Endothelial cell of umbilical vein (primary cell): ENCODE results near the gene SLC28A2. TPM values are rescaled to one million over a fixed set of nuclear protein-coding genes. Genes with fewer than 3 reads are reported as not detected.

Experiments
- Bru-seq: library from RNA; stranded (reverse); fragments of 400-500 nt; gene quantifications from one replicate; lab custom pipeline; 2021; lab: Mats Ljungman, UMichigan
- BruChase-seq, 2 experiments: library from RNA; stranded (reverse); fragments of 400-500 nt; gene quantifications; one replicate each; lab custom pipeline; 2021; lab: Mats Ljungman, UMichigan
- BruUV-seq: library from RNA; stranded (reverse); fragments of 400-500 nt; replicated peaks from 2 replicates; lab custom pipeline; 2021; lab: Mats Ljungman, UMichigan
- CTCF ChIA-PET: fragments of 300-600, 350-600 bp; sonication (Branson Sonifier 250); formaldehyde crosslinking; loops from one replicate; lab custom pipeline; 2021; ENCODE audit warnings: antibody characterized with exemption, inconsistent platforms; lab: Charles Lee
- POLR2A ChIA-PET: fragments of 300-600, 350-600 bp; sonication (Branson Sonifier 250); formaldehyde crosslinking; loops from one replicate; lab custom pipeline; 2021; ENCODE audit warnings: antibody characterized with exemption, inconsistent platforms; lab: Charles Lee
- DNase-seq: peaks from one replicate; pipeline ENCODE4 v3.0.0-alpha.2; 2011; ENCODE audit warnings: low read depth, low spot score
- FAIRE-seq: peaks from 2 replicates; lab custom pipeline; 2011; peaks lifted over from hg19 to GRCh38; lab: Jason Lieb, UNC
- H2AFZ ChIP-seq: 2 replicates; pipeline ENCODE4 v1.6.0; 2012; ENCODE audit warnings: low read depth, low read length, control low read depth, inconsistent platforms
- H3K27ac ChIP-seq: 2 replicates; pipeline ENCODE4 v1.5.1; 2011; ENCODE audit warnings: low read depth, mild to moderate bottlenecking, control low read depth, low read length, moderate library complexity; ENCODE audit not compliant: insufficient read depth
- H3K27me3 ChIP-seq, 2 experiments: 2 replicates each; pipeline versions ENCODE4 v1.6.0 to v1.6.1; 2011; ENCODE audit warnings: low read length in 2 of 2, mixed read lengths in 1 of 2; ENCODE audit not compliant: control insufficient read depth in 2 of 2, insufficient read depth in 2 of 2
- H3K36me3 ChIP-seq, 2 experiments: 2 replicates in 1 of 2; 3 replicates in 1 of 2; pipeline ENCODE4 v1.5.1; 2011; ENCODE audit warnings: low read length in 2 of 2, mild to moderate bottlenecking in 1 of 2, moderate library complexity in 1 of 2; ENCODE audit not compliant: control insufficient read depth in 2 of 2, insufficient read depth in 2 of 2; ENCODE audit errors: extremely low read depth in 1 of 2
- H3K4me1 ChIP-seq: 3 replicates; pipeline ENCODE4 v1.5.1; 2011; ENCODE audit warnings: mild to moderate bottlenecking, low read length; ENCODE audit not compliant: control insufficient read depth, insufficient read depth; ENCODE audit errors: extremely low read depth
- H3K4me2 ChIP-seq: 2 replicates; pipeline ENCODE4 v1.6.1; 2011; ENCODE audit warnings: low read length, control low read depth, mixed read lengths; ENCODE audit not compliant: insufficient read depth
- H3K4me3 ChIP-seq, 3 experiments: fragments of 200-600 bp in 1 of 3; sonication (generic), shearing (Covaris generic) in 1 of 3; replicated peaks in 1 of 3; 2 replicates each; pipeline ENCODE4 v1.5.1; 2011 to 2016; ENCODE audit warnings: control low read depth in 3 of 3, low read length in 3 of 3, mild to moderate bottlenecking in 2 of 3, inconsistent platforms in 1 of 3, low read depth in 1 of 3, moderate library complexity in 1 of 3; ENCODE audit not compliant: insufficient read depth in 1 of 3
- H3K79me2 ChIP-seq: 2 replicates; pipeline ENCODE4 v1.6.0; 2012; ENCODE audit warnings: low read length, inconsistent platforms; ENCODE audit not compliant: control insufficient read depth, insufficient read depth
- H3K9ac ChIP-seq: replicated peaks from 2 replicates; pipeline ENCODE3; 2011; ENCODE audit warnings: low read length, control low read depth; ENCODE audit not compliant: insufficient read depth; ENCODE audit errors: extremely low read depth
- H3K9me1 ChIP-seq: replicated peaks from 3 replicates; pipeline ENCODE4 v1.6.0; 2011; ENCODE audit warnings: mild to moderate bottlenecking, low read length; ENCODE audit not compliant: control insufficient read depth, insufficient read depth; ENCODE audit errors: extremely low read depth
- H3K9me3 ChIP-seq: replicated peaks from 2 replicates; pipeline ENCODE4 v1.5.1; 2012; ENCODE audit warnings: low read length, inconsistent platforms; ENCODE audit not compliant: control insufficient read depth, insufficient read depth
- H4K20me1 ChIP-seq: replicated peaks from 2 replicates; pipeline ENCODE3; 2011; ENCODE audit warnings: mild to moderate bottlenecking, low read length; ENCODE audit not compliant: control insufficient read depth, insufficient read depth; ENCODE audit errors: extremely low read depth
- FOS ChIP-seq: IDR thresholded peaks from 2 replicates; pipeline ENCODE4 v1.6.1; 2011; ENCODE audit warnings: mild to moderate bottlenecking, low read length, moderate library complexity, borderline replicate concordance; ENCODE audit not compliant: insufficient read depth
- JUN ChIP-seq: IDR thresholded peaks from 2 replicates; pipeline ENCODE4 v1.6.1; 2011; ENCODE audit warnings: borderline replicate concordance, low read depth; ENCODE audit not compliant: insufficient read length, insufficient read depth
- MYC ChIP-seq: IDR thresholded peaks from one replicate; pipeline ENCODE4 v1.6.1; 2011; ENCODE audit warnings: mild to moderate bottlenecking, low read depth, low read length
- POLR2A ChIP-seq: IDR thresholded peaks from 2 replicates; pipeline ENCODE4 v1.6.1; 2012; ENCODE audit warnings: low read depth, mild to moderate bottlenecking, control low read depth, low read length
- POLR2AphosphoS5 ChIP-seq: IDR thresholded peaks from 2 replicates; pipeline ENCODE4 v1.6.1; 2012; ENCODE audit warnings: low read depth, mild to moderate bottlenecking, control low read depth, low read length, moderate library complexity; ENCODE audit not compliant: insufficient read depth
- dilution Hi-C: fragments of 300-500 bp; cut with MboI; formaldehyde crosslinking; loops from one replicate; pipeline ENCODE4 v1.15.0; 2019; ENCODE audit warnings: low sequenced_read_pairs; ENCODE audit not compliant: extremely low pct_ligation_motif_present
- intact Hi-C: fragments of 100-400 bp; cut with micrococcal nuclease; formaldehyde crosslinking; loops from one replicate; pipeline ENCODE4 v1.10.0; 2022
- long read RNA-seq: library from polyadenylated mRNA; stranded (forward); transcript quantifications from one replicate; pipeline ENCODE4 v2.0.0, GENCODE V29; 2021
- polyA minus RNA-seq, 3 experiments: library from RNA; depleted of rRNA, polyadenylated mRNA; stranded (reverse); fragments of >200 nt; gene quantifications; 1 replicate in 1 of 3; 2 replicates in 2 of 3; pipeline ENCODE4 v1.2.3, GENCODE V29; 2011
- polyA plus RNA-seq, 4 experiments: library from polyadenylated mRNA; depleted of rRNA in 3 of 4; stranded (reverse) in 3 of 4; unstranded in 1 of 4; fragments of >200 nt; gene quantifications; 2 replicates each; pipeline versions ENCODE4 v1.2.1 to v1.2.3, GENCODE V29; 2011 to 2012; ENCODE audit warnings: missing spikeins in 1 of 4
- total RNA-seq: library from RNA; stranded (reverse); gene quantifications from 2 replicates; pipeline ENCODE4 v1.2.3, GENCODE V29; 2021
- TF ChIP-seq, protein P1 (sequence below), 2 donors: IDR thresholded peaks; 1 replicate in 1 of 2; 2 replicates in 1 of 2; pipeline ENCODE4 v1.5.1; 2011; ENCODE audit warnings: low read length in 2 of 2, mild to moderate bottlenecking in 2 of 2, moderate library complexity in 2 of 2, control low read depth in 1 of 2, inconsistent platforms in 1 of 2, low read depth in 1 of 2; ENCODE audit not compliant: insufficient read depth in 1 of 2; ENCODE audit errors: extremely low read depth in 1 of 2
- TF ChIP-seq, protein P2 (sequence below): IDR thresholded peaks from 2 replicates; pipeline ENCODE4 v1.6.1; 2011; ENCODE audit not compliant: insufficient read depth, insufficient read length

SLC28A2 gene, protein sequence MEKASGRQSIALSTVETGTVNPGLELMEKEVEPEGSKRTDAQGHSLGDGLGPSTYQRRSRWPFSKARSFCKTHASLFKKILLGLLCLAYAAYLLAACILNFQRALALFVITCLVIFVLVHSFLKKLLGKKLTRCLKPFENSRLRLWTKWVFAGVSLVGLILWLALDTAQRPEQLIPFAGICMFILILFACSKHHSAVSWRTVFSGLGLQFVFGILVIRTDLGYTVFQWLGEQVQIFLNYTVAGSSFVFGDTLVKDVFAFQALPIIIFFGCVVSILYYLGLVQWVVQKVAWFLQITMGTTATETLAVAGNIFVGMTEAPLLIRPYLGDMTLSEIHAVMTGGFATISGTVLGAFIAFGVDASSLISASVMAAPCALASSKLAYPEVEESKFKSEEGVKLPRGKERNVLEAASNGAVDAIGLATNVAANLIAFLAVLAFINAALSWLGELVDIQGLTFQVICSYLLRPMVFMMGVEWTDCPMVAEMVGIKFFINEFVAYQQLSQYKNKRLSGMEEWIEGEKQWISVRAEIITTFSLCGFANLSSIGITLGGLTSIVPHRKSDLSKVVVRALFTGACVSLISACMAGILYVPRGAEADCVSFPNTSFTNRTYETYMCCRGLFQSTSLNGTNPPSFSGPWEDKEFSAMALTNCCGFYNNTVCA
- total RNA-seq (not detected in 2 replicates), polyA plus RNA-seq (not detected in 2 replicates), polyA minus RNA-seq (not detected in 2 replicates), Bru-seq, nascent RNA (not detected), BruChase-seq, experiment 1, labeled RNA remaining after a 6-hour chase (not detected), BruChase-seq, experiment 2, labeled RNA remaining after a 2-hour chase (not detected)
- polyA plus RNA-seq (2011; cell fraction: cytosol; rRNA removed) = not detected in 2 replicates
- polyA plus RNA-seq (2011; cell fraction: nucleus; rRNA removed) = not detected in 2 replicates
- polyA plus RNA-seq (2012) = not detected in 2 replicates
- not detected for polyA minus RNA-seq (2011; cell fraction: cytosol; rRNA and poly(A)+ RNA removed)
- not detected in 2 replicates for polyA minus RNA-seq (2011; cell fraction: nucleus; rRNA and poly(A)+ RNA removed)
- long read RNA-seq = 0 reads

DNA sequence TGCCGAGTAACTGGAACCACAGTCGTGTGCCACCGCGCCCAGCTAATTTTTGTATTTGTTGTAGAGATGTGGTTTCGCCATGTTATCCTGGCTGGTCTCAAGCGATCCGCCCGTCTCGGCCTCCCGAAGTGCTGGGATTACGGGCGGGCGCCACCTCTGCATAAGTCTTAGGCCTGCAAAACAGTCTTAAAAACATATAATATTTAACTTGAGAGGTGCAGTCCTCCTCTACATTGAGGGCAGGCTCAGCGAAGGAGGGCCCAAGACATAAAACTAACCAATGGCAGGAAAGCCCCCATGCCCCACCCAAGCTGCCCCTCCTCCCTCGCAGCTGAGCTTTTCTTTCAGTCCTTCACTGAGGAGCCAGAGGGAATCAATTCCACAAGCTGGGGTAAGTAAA lies at the start of gene SLC28A2:
SLC28A2 (plus strand) TSS at position 347 of the 400 bp plus-strand sequence. CDS start 982 bp downstream, outside the sequence.
- TF ChIP-seq POLR2A = no peak
- no peak for TF ChIP-seq JUN
- TF ChIP-seq FOS = no peak
- TF ChIP-seq, protein P1, sequence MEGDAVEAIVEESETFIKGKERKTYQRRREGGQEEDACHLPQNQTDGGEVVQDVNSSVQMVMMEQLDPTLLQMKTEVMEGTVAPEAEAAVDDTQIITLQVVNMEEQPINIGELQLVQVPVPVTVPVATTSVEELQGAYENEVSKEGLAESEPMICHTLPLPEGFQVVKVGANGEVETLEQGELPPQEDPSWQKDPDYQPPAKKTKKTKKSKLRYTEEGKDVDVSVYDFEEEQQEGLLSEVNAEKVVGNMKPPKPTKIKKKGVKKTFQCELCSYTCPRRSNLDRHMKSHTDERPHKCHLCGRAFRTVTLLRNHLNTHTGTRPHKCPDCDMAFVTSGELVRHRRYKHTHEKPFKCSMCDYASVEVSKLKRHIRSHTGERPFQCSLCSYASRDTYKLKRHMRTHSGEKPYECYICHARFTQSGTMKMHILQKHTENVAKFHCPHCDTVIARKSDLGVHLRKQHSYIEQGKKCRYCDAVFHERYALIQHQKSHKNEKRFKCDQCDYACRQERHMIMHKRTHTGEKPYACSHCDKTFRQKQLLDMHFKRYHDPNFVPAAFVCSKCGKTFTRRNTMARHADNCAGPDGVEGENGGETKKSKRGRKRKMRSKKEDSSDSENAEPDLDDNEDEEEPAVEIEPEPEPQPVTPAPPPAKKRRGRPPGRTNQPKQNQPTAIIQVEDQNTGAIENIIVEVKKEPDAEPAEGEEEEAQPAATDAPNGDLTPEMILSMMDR (IDR thresholded peaks at IDR 0.05; ENCODE audit: extremely low read depth in 1 of 2, insufficient read depth in 1 of 2, low read depth in 1 of 2, low read length in 2 of 2) = no peak
- TF ChIP-seq POLR2AphosphoS5 = no peak
- TF ChIP-seq MYC = no peak
- TF ChIP-seq, protein P2, sequence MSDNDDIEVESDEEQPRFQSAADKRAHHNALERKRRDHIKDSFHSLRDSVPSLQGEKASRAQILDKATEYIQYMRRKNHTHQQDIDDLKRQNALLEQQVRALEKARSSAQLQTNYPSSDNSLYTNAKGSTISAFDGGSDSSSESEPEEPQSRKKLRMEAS = no peak
- H3K27ac ChIP-seq = no peak within 1 kb of the TSS
- no peaks in the 10 kb centered on the region for H3K9me3 ChIP-seq
- dilution Hi-C loops = no loop called here
- DNase-seq = no peak
- H3K9me1 ChIP-seq = no peaks in the 10 kb centered on the region
- POLR2A ChIA-PET = no interaction called here
- H3K36me3 ChIP-seq = no peaks in the 10 kb centered on the region
- H3K9ac ChIP-seq = no peak within 1 kb of the TSS
- no peaks in the 10 kb centered on the region for H3K4me1 ChIP-seq
- H3K79me2 ChIP-seq = no peaks in the 10 kb centered on the region
- no peak within 1 kb of the TSS for H3K4me3 ChIP-seq
- no TSS peak for BruUV-seq
- FAIRE-seq = no peak
- no peak within 1 kb of the TSS for H3K4me2 ChIP-seq
- no peaks in the 10 kb centered on the region for H3K27me3 ChIP-seq
- intact Hi-C loops = no loop called here
- CTCF ChIA-PET = no interaction called here
- H4K20me1 ChIP-seq = no peaks in the 10 kb centered on the region
- no peak within 1 kb of the TSS for H2AFZ ChIP-seq
